Left ventricle myocardium inferior (tissue), 1 donor: ENCODE measurements around the gene FOXR1. TPM values are rescaled to one million over a fixed set of nuclear protein-coding genes. Genes with fewer than 3 reads are reported as not detected.
A peak's percentile ranks its signal among the peaks of the same experiment; 100 is the strongest.

Experiments used
- DNase-seq: peaks from one replicate; pipeline ENCODE4 v3.0.0-alpha.2; 2020
- H3K27ac ChIP-seq: fragments of 200-600 bp; replicated peaks from 2 replicates; pipeline ENCODE4 v1.8.0; 2021
- H3K27me3 ChIP-seq: fragments of 200-600 bp; 2 replicates; pipeline ENCODE4 v1.8.0; 2021; ENCODE audit warnings: low read depth
- H3K36me3 ChIP-seq: fragments of 200-600 bp; 2 replicates; pipeline ENCODE4 v1.8.0; 2021
- H3K4me1 ChIP-seq: fragments of 200-600 bp; 2 replicates; pipeline ENCODE4 v1.8.0; 2021
- H3K4me3 ChIP-seq: fragments of 200-600 bp; 2 replicates; pipeline ENCODE4 v1.8.0; 2021; ENCODE audit warnings: mild to moderate bottlenecking, moderate library complexity
- H3K9me3 ChIP-seq: fragments of 200-600 bp; replicated peaks from 2 replicates; pipeline ENCODE4 v1.8.0; 2021
- intact Hi-C: fragments of 100-400 bp; cut with micrococcal nuclease; formaldehyde crosslinking; loops from one replicate; pipeline ENCODE4 v1.11.0; 2022
- total RNA-seq: library from RNA; stranded (reverse); fragmentation: NEBNext Ultra II Directional; extraction: Animal tissue kit (Norgen Biotek cat#: 25700); gene quantifications from one replicate; pipeline ENCODE4 v1.2.1, GENCODE V29; 2021
- TF ChIP-seq, protein P1 (sequence below): fragments of 200-600 bp; IDR thresholded peaks from 2 replicates; pipeline ENCODE4 v1.8.0; 2021; ENCODE audit warnings: antibody characterized with exemption, mild to moderate bottlenecking, borderline replicate concordance
- donor health status: DM: no; HTN: yes; CAD: no; lungs with severe emphysema.

FOXR1 gene
- total RNA-seq, 1 donor from 2014 or later, result not detected

DNA sequence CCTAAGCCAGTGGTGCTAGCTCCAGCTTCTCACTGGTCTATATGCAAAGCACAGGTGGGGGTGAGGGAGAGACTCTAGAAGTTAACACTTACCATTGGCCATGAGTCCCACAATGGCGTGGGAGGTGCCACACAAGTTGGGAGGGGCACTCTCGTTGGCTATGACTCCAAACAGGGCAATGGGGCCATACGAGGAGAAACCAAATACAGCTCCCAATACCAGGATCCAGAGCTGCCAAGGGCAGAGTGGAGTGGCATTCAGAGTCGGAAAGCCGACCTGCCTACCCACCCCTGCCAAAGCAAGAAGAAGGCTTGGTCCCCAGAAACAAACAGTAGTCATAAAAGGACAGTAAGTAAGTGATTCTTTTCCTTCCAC is 53.5 kb downstream of the FOXR1 start:
- intact Hi-C loops, result no loop called here
- H3K4me3 ChIP-seq, result peak overlapping the region; percentile 8
- peaks cover 59% of the 10 kb centered on the region for H3K36me3 ChIP-seq
- H3K27me3 ChIP-seq, result no peaks in the 10 kb centered on the region
- peaks cover 48% of the 10 kb centered on the region for H3K4me1 ChIP-seq
- no peaks in the 10 kb centered on the region for H3K9me3 ChIP-seq
- TF ChIP-seq, protein P1, sequence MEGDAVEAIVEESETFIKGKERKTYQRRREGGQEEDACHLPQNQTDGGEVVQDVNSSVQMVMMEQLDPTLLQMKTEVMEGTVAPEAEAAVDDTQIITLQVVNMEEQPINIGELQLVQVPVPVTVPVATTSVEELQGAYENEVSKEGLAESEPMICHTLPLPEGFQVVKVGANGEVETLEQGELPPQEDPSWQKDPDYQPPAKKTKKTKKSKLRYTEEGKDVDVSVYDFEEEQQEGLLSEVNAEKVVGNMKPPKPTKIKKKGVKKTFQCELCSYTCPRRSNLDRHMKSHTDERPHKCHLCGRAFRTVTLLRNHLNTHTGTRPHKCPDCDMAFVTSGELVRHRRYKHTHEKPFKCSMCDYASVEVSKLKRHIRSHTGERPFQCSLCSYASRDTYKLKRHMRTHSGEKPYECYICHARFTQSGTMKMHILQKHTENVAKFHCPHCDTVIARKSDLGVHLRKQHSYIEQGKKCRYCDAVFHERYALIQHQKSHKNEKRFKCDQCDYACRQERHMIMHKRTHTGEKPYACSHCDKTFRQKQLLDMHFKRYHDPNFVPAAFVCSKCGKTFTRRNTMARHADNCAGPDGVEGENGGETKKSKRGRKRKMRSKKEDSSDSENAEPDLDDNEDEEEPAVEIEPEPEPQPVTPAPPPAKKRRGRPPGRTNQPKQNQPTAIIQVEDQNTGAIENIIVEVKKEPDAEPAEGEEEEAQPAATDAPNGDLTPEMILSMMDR, result no peak
- DNase-seq, result no peak
- H3K27ac ChIP-seq, result peak overlapping the region; percentile 59

DNA sequence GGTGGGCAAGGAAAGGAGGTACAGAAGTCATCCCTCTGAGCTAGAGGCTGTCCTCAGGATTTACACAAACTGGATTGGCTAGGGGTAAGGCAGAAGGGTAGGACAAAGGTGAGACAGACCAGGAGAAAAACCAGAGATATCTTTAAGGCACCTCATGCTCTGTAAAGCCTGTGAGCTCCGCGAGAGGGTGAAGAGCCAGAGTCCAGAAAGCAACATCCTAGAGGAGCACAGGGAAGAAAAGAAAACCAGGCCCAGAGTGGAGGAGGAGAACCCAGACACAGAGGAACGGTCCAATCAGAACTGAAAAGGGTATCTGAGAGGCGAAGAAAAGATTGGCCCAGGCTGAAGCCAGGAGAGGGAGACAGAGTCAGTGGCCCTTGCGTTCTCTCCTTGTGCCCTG is 54.0 kb downstream of the FOXR1 start:
- Histone ChIP-seq H3K27me3 (no peaks in the 10 kb centered on the region), H3K36me3 (peaks cover 59% of the 10 kb centered on the region), H3K9me3 (no peaks in the 10 kb centered on the region), H3K27ac (peak overlapping the region; percentile 59), H3K4me1 (peaks cover 48% of the 10 kb centered on the region), H3K4me3 (no peak overlapping the region)
- TF ChIP-seq, protein P1, result no peak
- DNase-seq, result no peak
- intact Hi-C loops, result no loop called here

DNA sequence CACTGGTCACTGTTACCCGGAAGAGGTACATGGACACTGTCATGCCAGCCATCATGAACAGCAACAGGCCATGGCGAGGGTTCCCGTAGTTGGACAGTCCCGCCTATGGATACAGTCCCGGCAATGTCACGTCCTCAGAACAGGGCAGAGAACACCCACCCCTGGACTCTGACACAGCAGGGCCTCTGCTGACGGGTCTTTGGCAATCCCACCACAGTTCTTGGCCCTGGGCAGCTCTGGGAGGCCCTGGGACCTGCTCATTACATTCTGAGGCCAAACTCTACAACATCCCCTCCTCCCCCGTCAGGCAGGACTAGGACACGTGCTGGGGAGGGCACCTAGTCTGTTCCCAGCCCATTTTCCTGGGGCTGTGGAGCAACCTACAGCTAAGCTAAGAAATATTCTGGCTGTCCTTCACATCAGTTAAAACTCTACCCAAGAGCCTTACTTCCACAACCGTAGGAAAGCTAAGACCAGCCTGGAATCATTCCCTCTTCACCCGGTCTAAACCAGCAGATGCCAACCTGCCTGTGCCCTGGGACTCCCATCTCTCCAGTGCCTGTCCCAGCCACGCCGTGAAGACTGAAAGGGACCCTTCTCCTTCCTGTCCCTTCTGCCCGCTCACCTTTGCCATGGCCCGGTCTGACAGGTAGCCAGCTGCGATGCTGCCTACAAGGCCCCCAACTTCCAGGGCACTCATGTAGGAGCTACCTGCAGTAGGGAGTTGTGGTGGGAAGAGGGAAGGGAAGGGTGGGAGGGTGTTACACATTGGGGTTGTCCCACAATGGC is 54.6 kb downstream of the FOXR1 start:
- TF ChIP-seq, protein P1, result no peak
- no peak overlapping the region for H3K4me3 ChIP-seq
- no peaks in the 10 kb centered on the region for H3K27me3 ChIP-seq
- H3K27ac ChIP-seq, result no peak overlapping the region
- intact Hi-C loops, result no loop called here
- DNase-seq, result no peak
- H3K4me1 ChIP-seq, result peaks cover 45% of the 10 kb centered on the region
- no peaks in the 10 kb centered on the region for H3K9me3 ChIP-seq
- H3K36me3 ChIP-seq, result peaks cover 54% of the 10 kb centered on the region

DNA sequence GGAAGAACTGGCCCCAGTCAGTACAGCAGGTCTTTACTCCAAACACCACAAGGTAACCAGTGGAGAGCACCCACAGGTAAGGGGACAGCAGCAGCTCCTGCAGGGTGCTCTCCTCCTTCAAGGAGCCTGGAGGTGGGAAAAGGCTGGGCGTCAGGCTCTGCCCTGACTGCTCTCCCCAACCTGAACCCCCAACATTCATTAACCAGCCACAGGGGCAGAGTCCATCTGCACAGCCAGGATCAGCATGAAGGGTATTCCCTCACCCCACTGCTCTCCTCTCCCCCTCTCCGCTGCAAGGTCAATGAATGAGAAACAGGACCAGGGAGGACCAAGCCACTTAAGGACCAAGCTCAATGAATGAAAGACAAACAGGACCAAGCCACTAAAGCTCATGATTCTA is 55.4 kb downstream of the FOXR1 start:
- TF ChIP-seq, protein P1, result no peak
- no peak for DNase-seq
- no peak overlapping the region for H3K4me3 ChIP-seq
- no peaks in the 10 kb centered on the region for H3K27me3 ChIP-seq
- intact Hi-C loops, result no loop called here
- no peak overlapping the region for H3K27ac ChIP-seq
- peaks cover 41% of the 10 kb centered on the region for H3K4me1 ChIP-seq
- peaks cover 46% of the 10 kb centered on the region for H3K36me3 ChIP-seq
- H3K9me3 ChIP-seq, result no peaks in the 10 kb centered on the region

DNA sequence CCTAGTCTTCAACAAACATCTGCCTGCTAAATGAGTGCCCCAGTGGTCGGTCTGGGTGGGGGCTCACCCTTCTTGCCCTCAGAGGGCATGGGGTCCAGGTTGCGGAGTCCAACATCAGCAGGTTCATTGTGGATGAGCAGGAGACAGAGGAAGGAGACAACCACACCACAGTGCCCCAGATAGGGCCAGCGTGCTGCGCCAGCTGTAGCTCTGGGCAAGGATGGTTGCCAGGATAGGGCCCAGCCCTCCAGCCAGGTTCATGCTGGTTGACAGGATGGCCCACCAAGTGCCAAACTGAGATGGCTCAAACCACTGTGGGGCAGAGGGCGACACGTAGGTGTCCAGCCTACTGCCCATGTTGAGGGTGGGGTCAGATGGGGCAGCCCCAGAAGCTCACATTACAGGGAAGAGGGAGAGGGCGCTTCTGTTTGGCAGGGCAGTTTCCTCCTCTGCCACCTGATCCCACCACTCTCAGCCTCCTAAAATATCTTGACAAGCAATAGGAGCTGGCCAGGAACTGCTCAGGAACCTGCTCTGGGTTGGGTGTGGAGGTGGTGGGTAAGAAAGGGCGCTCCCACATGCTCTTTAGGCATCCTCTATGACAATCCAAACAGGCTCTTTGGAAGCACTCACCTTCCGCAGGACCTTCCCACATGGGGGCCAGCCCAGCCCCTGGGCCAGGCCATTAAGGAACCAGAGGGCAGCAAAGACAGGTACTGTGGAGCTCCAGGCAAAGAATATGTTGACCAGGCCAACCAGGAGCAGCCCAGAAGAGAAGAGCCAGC is 56.2 kb downstream of the FOXR1 start:
- H3K9me3 ChIP-seq, result no peaks in the 10 kb centered on the region
- no peak overlapping the region for H3K4me3 ChIP-seq
- peaks cover 38% of the 10 kb centered on the region for H3K36me3 ChIP-seq
- H3K4me1 ChIP-seq, result peaks cover 41% of the 10 kb centered on the region
- no peaks in the 10 kb centered on the region for H3K27me3 ChIP-seq
- TF ChIP-seq, protein P1, result no peak
- intact Hi-C loops, result no loop called here
- no peak for DNase-seq
- no peak overlapping the region for H3K27ac ChIP-seq
